IMR-90 (cell line): Measurements from ENCODE around the gene PRRX1. TPM values are rescaled to one million over a fixed set of nuclear protein-coding genes. Genes with fewer than 3 reads are reported as not detected.

Experiments
- ATAC-seq: fragments of 200-7000 bp; cut with Tn5 transposase; 2 replicates; pipeline ENCODE4 v1.9.1; 2020; ENCODE audit warnings: low read depth, mild to moderate bottlenecking, moderate library complexity
- BruUV-seq: library from RNA; stranded (reverse); fragments of 400-500 nt; replicated peaks from 2 replicates; lab custom pipeline; 2021; lab: Mats Ljungman, UMichigan
- CTCF ChIA-PET: fragments of 300-600 bp; formaldehyde crosslinking; extraction: SDS; loops from one replicate; lab custom pipeline; 2021; ENCODE audit warnings: antibody characterized with exemption; lab: Yijun Ruan, JAX
- POLR2A ChIA-PET: fragments of 300-600 bp; sonication (Branson Sonifier 250); formaldehyde crosslinking; loops from one replicate; lab custom pipeline; 2022; ENCODE audit warnings: antibody characterized with exemption; ENCODE audit not compliant: unreplicated experiment; lab: Charles Lee
- DNase-seq: peaks from one replicate; pipeline ENCODE4 v3.0.0; 2013
- H2AFZ ChIP-seq: replicated peaks from 2 replicates; pipeline ENCODE3; 2013; ENCODE audit warnings: low read length, mild to moderate bottlenecking; ENCODE audit not compliant: poor library complexity
- H2AK5ac ChIP-seq: 2 replicates; pipeline ENCODE4 v1.6.1; 2013; ENCODE audit warnings: low read depth, low read length, inconsistent platforms
- H2AK9ac ChIP-seq: replicated peaks from 2 replicates; pipeline ENCODE3; 2013; ENCODE audit warnings: mild to moderate bottlenecking, low read depth, low read length, moderate library complexity; ENCODE audit not compliant: poor library complexity
- H2BK120ac ChIP-seq: 2 replicates; pipeline ENCODE4 v1.6.1; 2013; ENCODE audit warnings: low read depth, low read length, inconsistent platforms
- H2BK15ac ChIP-seq: 3 replicates; pipeline ENCODE4 v1.6.1; 2013; ENCODE audit warnings: low read depth, low read length, inconsistent platforms
- H2BK20ac ChIP-seq: 2 replicates; pipeline ENCODE4 v1.6.1; 2013; ENCODE audit warnings: low read depth, mild to moderate bottlenecking, inconsistent platforms, low read length, moderate library complexity
- H2BK5ac ChIP-seq: 2 replicates; pipeline ENCODE4 v1.6.1; 2013; ENCODE audit warnings: mild to moderate bottlenecking, low read depth, low read length, inconsistent platforms; ENCODE audit not compliant: poor library complexity, severe bottlenecking
- H3K14ac ChIP-seq: replicated peaks from 2 replicates; pipeline ENCODE4 v1.6.1; 2013; ENCODE audit warnings: low read depth, low read length, inconsistent platforms
- H3K18ac ChIP-seq: 2 replicates; pipeline ENCODE4 v1.6.1; 2013; ENCODE audit warnings: low read depth, low read length, control low read depth
- H3K23ac ChIP-seq: 2 replicates; pipeline ENCODE4 v1.6.1; 2013; ENCODE audit warnings: low read depth, low read length, inconsistent platforms
- H3K27ac ChIP-seq: 2 replicates; pipeline ENCODE4 v1.5.1; 2013; ENCODE audit warnings: mild to moderate bottlenecking, control low read depth, low read length; ENCODE audit not compliant: insufficient read depth
- H3K27me3 ChIP-seq: 2 replicates; pipeline ENCODE4 v1.6.1; 2013; ENCODE audit warnings: low read length; ENCODE audit not compliant: control insufficient read depth, insufficient read depth
- H3K36me3 ChIP-seq: 2 replicates; pipeline ENCODE4 v1.6.1; 2013; ENCODE audit warnings: low read length, mixed read lengths; ENCODE audit not compliant: control insufficient read depth, insufficient read depth
- H3K4ac ChIP-seq: 2 replicates; pipeline ENCODE4 v1.6.1; 2013; ENCODE audit warnings: low read depth, low read length, inconsistent platforms
- H3K4me1 ChIP-seq: 2 replicates; pipeline ENCODE4 v1.6.1; 2013; ENCODE audit warnings: low read length, mixed read lengths; ENCODE audit not compliant: control insufficient read depth, insufficient read depth
- H3K4me2 ChIP-seq: 2 replicates; pipeline ENCODE4 v1.6.1; 2013; ENCODE audit warnings: low read depth, mild to moderate bottlenecking, control low read depth, low read length, moderate library complexity
- H3K4me3 ChIP-seq: 2 replicates; pipeline ENCODE4 v1.5.1; 2013; ENCODE audit warnings: low read depth, mild to moderate bottlenecking, control low read depth, low read length, moderate library complexity; ENCODE audit not compliant: insufficient read depth
- H3K56ac ChIP-seq: 2 replicates; pipeline ENCODE4 v1.6.1; 2013; ENCODE audit warnings: low read length, inconsistent platforms; ENCODE audit not compliant: insufficient read depth; ENCODE audit errors: extremely low read depth
- H3K79me1 ChIP-seq, 2 experiments: 2 replicates each; pipeline ENCODE4 v1.6.1; 2013; ENCODE audit warnings: low read length in 2 of 2, inconsistent platforms in 1 of 2, low read depth in 1 of 2
- H3K9ac ChIP-seq: 2 replicates; pipeline ENCODE4 v1.6.1; 2013; ENCODE audit warnings: low read depth, low read length, control low read depth
- H3K9me1 ChIP-seq: 2 replicates; pipeline ENCODE4 v1.6.1; 2013; ENCODE audit warnings: low read length, inconsistent platforms; ENCODE audit not compliant: insufficient read depth
- H3K9me3 ChIP-seq: 2 replicates; pipeline ENCODE4 v1.6.1; 2013; ENCODE audit warnings: low read length; ENCODE audit not compliant: control insufficient read depth, insufficient read depth
- H4K20me1 ChIP-seq: 2 replicates; pipeline ENCODE4 v1.6.1; 2013; ENCODE audit warnings: low read length, inconsistent platforms; ENCODE audit not compliant: insufficient read depth
- H4K5ac ChIP-seq: 2 replicates; pipeline ENCODE4 v1.6.1; 2013; ENCODE audit warnings: mild to moderate bottlenecking, low read depth, low read length, control low read depth
- H4K8ac ChIP-seq, 2 experiments: 2 replicates each; pipeline ENCODE4 v1.6.1; 2013; ENCODE audit warnings: low read depth in 2 of 2, low read length in 2 of 2, control low read depth in 1 of 2, inconsistent platforms in 1 of 2
- H4K91ac ChIP-seq: 2 replicates; pipeline ENCODE4 v1.6.1; 2013; ENCODE audit warnings: low read depth, low read length, inconsistent platforms; ENCODE audit not compliant: insufficient read depth
- BHLHE40 ChIP-seq: fragments of 150-350 bp; IDR thresholded peaks from 2 replicates; pipeline ENCODE4 v1.6.1; 2016; ENCODE audit warnings: mild to moderate bottlenecking, low read depth, low read length
- CEBPB ChIP-seq: IDR thresholded peaks from 2 replicates; pipeline ENCODE4 v1.6.1; 2012; ENCODE audit warnings: low read depth, low read length, improper control_type of control experiment
- CHD1 ChIP-seq: IDR thresholded peaks from 2 replicates; pipeline ENCODE4 v1.6.1; 2012; ENCODE audit warnings: low read depth, low read length, improper control_type of control experiment
- FOS ChIP-seq: fragments of 150-350 bp; IDR thresholded peaks from 2 replicates; pipeline ENCODE4 v1.6.1; 2016; ENCODE audit warnings: low read depth, low read length
- MXI1 ChIP-seq: IDR thresholded peaks from 2 replicates; pipeline ENCODE4 v1.6.1; 2012; ENCODE audit warnings: low read depth, mild to moderate bottlenecking, low read length, moderate library complexity, borderline replicate concordance
- RAD21 ChIP-seq: IDR thresholded peaks from 2 replicates; pipeline ENCODE4 v1.6.1; 2012; ENCODE audit warnings: low read length, improper control_type of control experiment
- RCOR1 ChIP-seq: IDR thresholded peaks from 2 replicates; pipeline ENCODE4 v1.6.1; 2012; ENCODE audit warnings: mild to moderate bottlenecking, low read length, improper control_type of control experiment; ENCODE audit not compliant: insufficient replicate concordance
- RFX5 ChIP-seq: IDR thresholded peaks from 2 replicates; pipeline ENCODE4 v1.8.0; 2012; ENCODE audit warnings: low read depth, mild to moderate bottlenecking, low read length, moderate library complexity
- SMC3 ChIP-seq: fragments of 150-350 bp; IDR thresholded peaks from 2 replicates; pipeline ENCODE4 v1.6.1; 2016; ENCODE audit warnings: low read depth, mild to moderate bottlenecking, antibody characterized with exemption, low read length, moderate library complexity
- WGBS, 2 experiments: methylation state at CpG; one replicate each; pipeline versions ENCODE4 v1.1.5 to v1.1.7; 2013; ENCODE audit warnings: missing lambda C conversion rate in 2 of 2; ENCODE audit not compliant: insufficient read length in 1 of 2; ENCODE audit errors: extremely low coverage in 2 of 2; 5-methylcytosine and 5-hydroxymethylcytosine counted together
- dilution Hi-C: fragments of 300-500 bp; cut with HindIII; formaldehyde crosslinking; loops from one replicate; pipeline ENCODE4 v1.14.3; 2018; ENCODE audit warnings: low sequenced_read_pairs; ENCODE audit not compliant: unreplicated experiment
- in situ Hi-C: fragments of 300-500 bp; cut with MboI; formaldehyde crosslinking; loops from 3 replicates; pipeline ENCODE4 v1.14.3; 2019; ENCODE audit warnings: low sequenced_read_pairs, inconsistent platforms, mixed read lengths
- intact Hi-C: fragments of 100-400 bp; cut with micrococcal nuclease; formaldehyde crosslinking; loops from 2 replicates; pipeline ENCODE4 v1.10.0; 2022
- polyA plus RNA-seq, 3 experiments: library from polyadenylated mRNA; depleted of rRNA; stranded (reverse); fragments of >200 nt; gene quantifications; 2 replicates each; pipeline ENCODE4 v1.2.3, GENCODE V29; 2012; ENCODE audit warnings: low replicate concordance in 1 of 3
- total RNA-seq: library from RNA; depleted of rRNA; stranded (reverse); fragments of >200 nt; gene quantifications from 2 replicates; pipeline ENCODE4 v1.2.3, GENCODE V29; 2012
- TF ChIP-seq, protein P1 (sequence below): fragments of 150-350 bp; IDR thresholded peaks from 2 replicates; pipeline ENCODE4 v1.6.1; 2017; ENCODE audit warnings: mild to moderate bottlenecking, antibody characterized with exemption, low read length, low read depth
- TF ChIP-seq, protein P2 (sequence below): conservative IDR thresholded peaks from 2 replicates; pipeline ENCODE4 v1.5.1; 2012; ENCODE audit warnings: mild to moderate bottlenecking, low read depth, low read length, improper control_type of control experiment
- TF ChIP-seq, protein P3 (sequence below): fragments of 150-350 bp; IDR thresholded peaks from 2 replicates; pipeline ENCODE4 v1.6.1; 2016; ENCODE audit warnings: low read depth, mild to moderate bottlenecking, low read length, moderate library complexity, borderline replicate concordance

Gene PRRX1
- total and polyA plus RNA-seq, 2 of the 4 experiments (the other 2 are of a cell fraction) = 50.0 to 65.4 TPM

DNA sequence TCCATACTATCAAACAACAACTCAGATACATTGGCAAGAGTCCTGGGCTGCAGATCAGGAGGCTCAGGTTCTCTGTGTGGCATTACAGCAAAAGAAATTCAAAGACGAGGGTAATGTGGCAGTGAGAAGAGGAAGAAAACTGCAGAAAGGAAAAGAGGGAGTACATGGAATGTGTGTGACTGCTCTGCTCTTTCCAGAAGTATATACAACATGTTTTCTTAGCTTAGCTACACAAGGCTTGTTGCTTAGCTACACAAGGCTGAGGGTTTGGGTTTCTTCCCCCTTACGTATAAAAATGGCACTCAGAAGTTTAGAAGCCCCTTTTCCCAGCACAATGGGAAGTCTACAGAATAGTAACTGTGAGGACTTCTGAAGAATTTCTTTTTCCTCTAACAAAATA is 86.0 kb downstream of the PRRX1 start:
- POLR2A ChIA-PET = no interaction called here
- WGBS, 2 experiments = no CpG with 5 or more reads among the region's 2 CpGs
- CTCF ChIA-PET = interaction anchor here (1.0 kb wide), 1 partner anchor 14 kb away, joined by 3 read pairs; no protein-coding TSS in a partner anchor

More for the DNA sequence above, 86.0 kb downstream of the PRRX1 start:
- Histone ChIP-seq H3K23ac (no peak overlapping the region), H2BK20ac (no peak overlapping the region), H3K9ac (no peak overlapping the region), H3K4ac (no peak overlapping the region), H2BK5ac (no peak overlapping the region), H4K5ac (peak overlapping the region; percentile 35; the same call in 1 of the 2 replicates), H3K36me3 (no peaks in the 10 kb centered on the region), H3K4me1 (peaks cover 2% of the 10 kb centered on the region), H2BK15ac (no peak overlapping the region), H3K4me3 (no peak overlapping the region), H2BK120ac (no peak overlapping the region), H3K4me2 (peak overlapping the region; percentile 52), H3K79me1 (no peaks in the 10 kb centered on the region), H4K91ac (no peak overlapping the region), H3K27ac (no peak overlapping the region), H4K20me1 (no peaks in the 10 kb centered on the region), H3K56ac (no peak overlapping the region), H2AK5ac (no peak overlapping the region), H3K9me1 (no peaks in the 10 kb centered on the region), H3K27me3 (no peaks in the 10 kb centered on the region), H3K9me3 (no peaks in the 10 kb centered on the region), H2AK9ac (no peak overlapping the region), H4K8ac (no peak overlapping the region), H3K18ac (peak overlapping the region; percentile 47; the same call in 1 of the 2 replicates), H2AFZ (no peak overlapping the region), H3K14ac (no peak overlapping the region)
- TF ChIP-seq CHD1 (no peak), FOS (no peak), BHLHE40 (no peak), RFX5 (no peak), CEBPB (no peak), MXI1 (no peak), SMC3 (no peak), RAD21 (no peak), RCOR1 (no peak)
- TF ChIP-seq, protein P1, sequence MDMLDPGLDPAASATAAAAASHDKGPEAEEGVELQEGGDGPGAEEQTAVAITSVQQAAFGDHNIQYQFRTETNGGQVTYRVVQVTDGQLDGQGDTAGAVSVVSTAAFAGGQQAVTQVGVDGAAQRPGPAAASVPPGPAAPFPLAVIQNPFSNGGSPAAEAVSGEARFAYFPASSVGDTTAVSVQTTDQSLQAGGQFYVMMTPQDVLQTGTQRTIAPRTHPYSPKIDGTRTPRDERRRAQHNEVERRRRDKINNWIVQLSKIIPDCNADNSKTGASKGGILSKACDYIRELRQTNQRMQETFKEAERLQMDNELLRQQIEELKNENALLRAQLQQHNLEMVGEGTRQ = no peak
- TF ChIP-seq, protein P2, sequence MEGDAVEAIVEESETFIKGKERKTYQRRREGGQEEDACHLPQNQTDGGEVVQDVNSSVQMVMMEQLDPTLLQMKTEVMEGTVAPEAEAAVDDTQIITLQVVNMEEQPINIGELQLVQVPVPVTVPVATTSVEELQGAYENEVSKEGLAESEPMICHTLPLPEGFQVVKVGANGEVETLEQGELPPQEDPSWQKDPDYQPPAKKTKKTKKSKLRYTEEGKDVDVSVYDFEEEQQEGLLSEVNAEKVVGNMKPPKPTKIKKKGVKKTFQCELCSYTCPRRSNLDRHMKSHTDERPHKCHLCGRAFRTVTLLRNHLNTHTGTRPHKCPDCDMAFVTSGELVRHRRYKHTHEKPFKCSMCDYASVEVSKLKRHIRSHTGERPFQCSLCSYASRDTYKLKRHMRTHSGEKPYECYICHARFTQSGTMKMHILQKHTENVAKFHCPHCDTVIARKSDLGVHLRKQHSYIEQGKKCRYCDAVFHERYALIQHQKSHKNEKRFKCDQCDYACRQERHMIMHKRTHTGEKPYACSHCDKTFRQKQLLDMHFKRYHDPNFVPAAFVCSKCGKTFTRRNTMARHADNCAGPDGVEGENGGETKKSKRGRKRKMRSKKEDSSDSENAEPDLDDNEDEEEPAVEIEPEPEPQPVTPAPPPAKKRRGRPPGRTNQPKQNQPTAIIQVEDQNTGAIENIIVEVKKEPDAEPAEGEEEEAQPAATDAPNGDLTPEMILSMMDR = no peak
- TF ChIP-seq, protein P3, sequence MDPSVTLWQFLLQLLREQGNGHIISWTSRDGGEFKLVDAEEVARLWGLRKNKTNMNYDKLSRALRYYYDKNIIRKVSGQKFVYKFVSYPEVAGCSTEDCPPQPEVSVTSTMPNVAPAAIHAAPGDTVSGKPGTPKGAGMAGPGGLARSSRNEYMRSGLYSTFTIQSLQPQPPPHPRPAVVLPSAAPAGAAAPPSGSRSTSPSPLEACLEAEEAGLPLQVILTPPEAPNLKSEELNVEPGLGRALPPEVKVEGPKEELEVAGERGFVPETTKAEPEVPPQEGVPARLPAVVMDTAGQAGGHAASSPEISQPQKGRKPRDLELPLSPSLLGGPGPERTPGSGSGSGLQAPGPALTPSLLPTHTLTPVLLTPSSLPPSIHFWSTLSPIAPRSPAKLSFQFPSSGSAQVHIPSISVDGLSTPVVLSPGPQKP = no peak
- no TSS peak for BruUV-seq
- DNase-seq (no peak), ATAC-seq (peak; percentile 48; the same call in 1 of the 2 replicates)
- in situ Hi-C loops = loop anchor here (25.0 kb wide), 1 partner anchor 813 kb away; no protein-coding TSS in a partner anchor
- intact Hi-C loops = no loop called here
- dilution Hi-C loops = no loop called here
